PFSK-1 (cell line): ENCODE measurements around the gene PSG7.

Experiments
- FOXP2 ChIP-seq: optimal IDR thresholded peaks from 2 replicates; pipeline ENCODE3; 2011; ENCODE audit warnings: borderline replicate concordance, control low read depth, inconsistent platforms; ENCODE audit not compliant: insufficient read depth; ENCODE audit errors: extremely low read length, extremely low read depth
- POLR2AphosphoS5 ChIP-seq: IDR thresholded peaks from 2 replicates; pipeline ENCODE4 v1.6.1; 2012; ENCODE audit warnings: low read depth, mild to moderate bottlenecking, control low read depth, low read length, moderate library complexity
- TAF1 ChIP-seq: IDR thresholded peaks from 2 replicates; pipeline ENCODE4 v1.6.1; 2012; ENCODE audit warnings: low read length, control low read depth, borderline replicate concordance; ENCODE audit not compliant: insufficient read depth
- TF ChIP-seq, protein P1 (sequence below), 2 experiments: IDR thresholded peaks; 2 replicates each; pipeline versions ENCODE4 v1.6.1 to v1.8.0; 2011 to 2012; ENCODE audit warnings: low read depth in 2 of 2, low read length in 2 of 2, control low read depth in 1 of 2, inconsistent platforms in 1 of 2, mild to moderate bottlenecking in 1 of 2, moderate library complexity in 1 of 2; ENCODE audit not compliant: insufficient read depth in 1 of 2

GRCh38 chr19:42965176-42965575 is 28.2 kb upstream of the PSG7 start:
- TF ChIP-seq, protein P1, sequence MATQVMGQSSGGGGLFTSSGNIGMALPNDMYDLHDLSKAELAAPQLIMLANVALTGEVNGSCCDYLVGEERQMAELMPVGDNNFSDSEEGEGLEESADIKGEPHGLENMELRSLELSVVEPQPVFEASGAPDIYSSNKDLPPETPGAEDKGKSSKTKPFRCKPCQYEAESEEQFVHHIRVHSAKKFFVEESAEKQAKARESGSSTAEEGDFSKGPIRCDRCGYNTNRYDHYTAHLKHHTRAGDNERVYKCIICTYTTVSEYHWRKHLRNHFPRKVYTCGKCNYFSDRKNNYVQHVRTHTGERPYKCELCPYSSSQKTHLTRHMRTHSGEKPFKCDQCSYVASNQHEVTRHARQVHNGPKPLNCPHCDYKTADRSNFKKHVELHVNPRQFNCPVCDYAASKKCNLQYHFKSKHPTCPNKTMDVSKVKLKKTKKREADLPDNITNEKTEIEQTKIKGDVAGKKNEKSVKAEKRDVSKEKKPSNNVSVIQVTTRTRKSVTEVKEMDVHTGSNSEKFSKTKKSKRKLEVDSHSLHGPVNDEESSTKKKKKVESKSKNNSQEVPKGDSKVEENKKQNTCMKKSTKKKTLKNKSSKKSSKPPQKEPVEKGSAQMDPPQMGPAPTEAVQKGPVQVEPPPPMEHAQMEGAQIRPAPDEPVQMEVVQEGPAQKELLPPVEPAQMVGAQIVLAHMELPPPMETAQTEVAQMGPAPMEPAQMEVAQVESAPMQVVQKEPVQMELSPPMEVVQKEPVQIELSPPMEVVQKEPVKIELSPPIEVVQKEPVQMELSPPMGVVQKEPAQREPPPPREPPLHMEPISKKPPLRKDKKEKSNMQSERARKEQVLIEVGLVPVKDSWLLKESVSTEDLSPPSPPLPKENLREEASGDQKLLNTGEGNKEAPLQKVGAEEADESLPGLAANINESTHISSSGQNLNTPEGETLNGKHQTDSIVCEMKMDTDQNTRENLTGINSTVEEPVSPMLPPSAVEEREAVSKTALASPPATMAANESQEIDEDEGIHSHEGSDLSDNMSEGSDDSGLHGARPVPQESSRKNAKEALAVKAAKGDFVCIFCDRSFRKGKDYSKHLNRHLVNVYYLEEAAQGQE (IDR thresholded peaks at IDR 0.05; ENCODE audit: insufficient read depth in 1 of 2, low read depth in 2 of 2, low read length in 2 of 2): no peak
- TF ChIP-seq POLR2AphosphoS5 (no peak), FOXP2 (no peak), TAF1 (no peak)
